PFSK-1 (cell line): ENCODE measurements around the gene NOP58.
A peak's percentile ranks its signal among the peaks of the same experiment; 100 is the strongest.

ENCODE experiments used
- FOXP2 ChIP-seq: optimal IDR thresholded peaks from 2 replicates; pipeline ENCODE3; 2011; ENCODE audit warnings: borderline replicate concordance, control low read depth, inconsistent platforms; ENCODE audit not compliant: insufficient read depth; ENCODE audit errors: extremely low read length, extremely low read depth
- POLR2AphosphoS5 ChIP-seq: IDR thresholded peaks from 2 replicates; pipeline ENCODE4 v1.6.1; 2012; ENCODE audit warnings: low read depth, mild to moderate bottlenecking, control low read depth, low read length, moderate library complexity
- SIN3A ChIP-seq: IDR thresholded peaks from 2 replicates; pipeline ENCODE4 v1.6.1; 2012; ENCODE audit warnings: mild to moderate bottlenecking, low read length, moderate library complexity, borderline replicate concordance; ENCODE audit not compliant: insufficient read depth
- TAF1 ChIP-seq: IDR thresholded peaks from 2 replicates; pipeline ENCODE4 v1.6.1; 2012; ENCODE audit warnings: low read length, control low read depth, borderline replicate concordance; ENCODE audit not compliant: insufficient read depth
- TF ChIP-seq, protein P1 (sequence below), 2 experiments: IDR thresholded peaks; 2 replicates each; pipeline versions ENCODE4 v1.6.1 to v1.8.0; 2011 to 2012; ENCODE audit warnings: low read depth in 2 of 2, low read length in 2 of 2, control low read depth in 1 of 2, inconsistent platforms in 1 of 2, mild to moderate bottlenecking in 1 of 2, moderate library complexity in 1 of 2; ENCODE audit not compliant: insufficient read depth in 1 of 2

NOP58 gene

DNA sequence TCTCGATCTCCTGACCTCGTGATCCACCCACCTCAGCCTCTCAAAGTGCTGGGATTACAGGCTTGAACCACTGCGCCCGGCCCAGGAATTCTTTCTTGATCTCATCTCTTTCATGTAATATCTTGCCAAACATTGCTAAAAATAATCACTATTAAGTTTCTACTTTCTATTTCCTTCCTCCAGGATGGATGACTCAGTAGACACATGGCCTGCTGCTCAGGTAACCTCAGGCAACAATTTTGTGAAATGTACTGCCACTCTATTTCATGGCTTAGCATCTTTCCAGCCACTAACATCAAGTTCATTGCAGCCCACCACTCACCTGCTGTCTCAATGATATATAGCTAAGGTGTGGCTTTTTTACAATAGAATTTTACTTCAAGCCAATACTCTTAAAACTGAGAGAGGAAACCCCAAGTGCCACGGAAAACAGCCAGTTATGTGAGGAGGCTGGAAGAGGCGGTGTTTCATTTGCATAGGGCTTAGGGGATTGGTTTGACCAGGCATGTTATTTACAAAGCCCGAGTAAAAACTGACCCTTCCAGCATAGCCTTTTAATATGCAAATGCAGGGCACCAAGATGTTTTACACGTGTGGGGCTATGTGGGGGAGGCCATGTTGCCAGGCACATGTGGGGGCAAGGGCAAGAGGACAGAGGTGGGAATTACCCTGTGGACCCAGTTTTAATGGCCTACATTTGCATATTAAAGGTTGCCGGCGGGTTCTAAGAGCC lies 15.9 kb upstream of the NOP58 start:
- TF ChIP-seq TAF1 (no peak), POLR2AphosphoS5 (no peak), FOXP2 (no peak)
- TF ChIP-seq, protein P1, sequence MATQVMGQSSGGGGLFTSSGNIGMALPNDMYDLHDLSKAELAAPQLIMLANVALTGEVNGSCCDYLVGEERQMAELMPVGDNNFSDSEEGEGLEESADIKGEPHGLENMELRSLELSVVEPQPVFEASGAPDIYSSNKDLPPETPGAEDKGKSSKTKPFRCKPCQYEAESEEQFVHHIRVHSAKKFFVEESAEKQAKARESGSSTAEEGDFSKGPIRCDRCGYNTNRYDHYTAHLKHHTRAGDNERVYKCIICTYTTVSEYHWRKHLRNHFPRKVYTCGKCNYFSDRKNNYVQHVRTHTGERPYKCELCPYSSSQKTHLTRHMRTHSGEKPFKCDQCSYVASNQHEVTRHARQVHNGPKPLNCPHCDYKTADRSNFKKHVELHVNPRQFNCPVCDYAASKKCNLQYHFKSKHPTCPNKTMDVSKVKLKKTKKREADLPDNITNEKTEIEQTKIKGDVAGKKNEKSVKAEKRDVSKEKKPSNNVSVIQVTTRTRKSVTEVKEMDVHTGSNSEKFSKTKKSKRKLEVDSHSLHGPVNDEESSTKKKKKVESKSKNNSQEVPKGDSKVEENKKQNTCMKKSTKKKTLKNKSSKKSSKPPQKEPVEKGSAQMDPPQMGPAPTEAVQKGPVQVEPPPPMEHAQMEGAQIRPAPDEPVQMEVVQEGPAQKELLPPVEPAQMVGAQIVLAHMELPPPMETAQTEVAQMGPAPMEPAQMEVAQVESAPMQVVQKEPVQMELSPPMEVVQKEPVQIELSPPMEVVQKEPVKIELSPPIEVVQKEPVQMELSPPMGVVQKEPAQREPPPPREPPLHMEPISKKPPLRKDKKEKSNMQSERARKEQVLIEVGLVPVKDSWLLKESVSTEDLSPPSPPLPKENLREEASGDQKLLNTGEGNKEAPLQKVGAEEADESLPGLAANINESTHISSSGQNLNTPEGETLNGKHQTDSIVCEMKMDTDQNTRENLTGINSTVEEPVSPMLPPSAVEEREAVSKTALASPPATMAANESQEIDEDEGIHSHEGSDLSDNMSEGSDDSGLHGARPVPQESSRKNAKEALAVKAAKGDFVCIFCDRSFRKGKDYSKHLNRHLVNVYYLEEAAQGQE (IDR thresholded peaks at IDR 0.05; ENCODE audit: insufficient read depth in 1 of 2, low read depth in 2 of 2, low read length in 2 of 2) = no peak

DNA sequence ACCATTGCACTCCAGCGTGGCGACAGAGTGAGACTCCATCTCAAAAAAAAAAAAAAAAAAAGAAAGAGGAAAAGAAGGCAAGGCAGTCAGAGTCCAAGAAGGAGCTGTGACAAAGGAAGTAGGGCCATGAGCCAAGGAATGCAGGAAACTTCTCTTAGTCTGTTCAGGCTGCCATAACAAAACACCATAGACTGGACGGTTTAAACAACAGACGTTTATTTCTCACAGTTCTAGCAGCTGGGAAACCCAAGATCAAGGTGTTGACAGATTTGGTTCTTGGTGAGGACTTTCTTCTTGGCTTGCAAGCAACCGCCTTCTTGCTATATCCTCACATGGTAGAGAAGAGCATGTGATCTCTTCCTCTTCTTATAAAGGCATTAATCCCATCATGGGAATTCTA lies 14.1 kb upstream of the NOP58 start:
- no peak for TF ChIP-seq POLR2AphosphoS5
- no peak for TF ChIP-seq SIN3A
- no peak for TF ChIP-seq FOXP2
- no peak for TF ChIP-seq TAF1
- TF ChIP-seq, protein P1 (IDR thresholded peaks at IDR 0.05; ENCODE audit: insufficient read depth in 1 of 2, low read depth in 2 of 2, low read length in 2 of 2) = no peak

DNA sequence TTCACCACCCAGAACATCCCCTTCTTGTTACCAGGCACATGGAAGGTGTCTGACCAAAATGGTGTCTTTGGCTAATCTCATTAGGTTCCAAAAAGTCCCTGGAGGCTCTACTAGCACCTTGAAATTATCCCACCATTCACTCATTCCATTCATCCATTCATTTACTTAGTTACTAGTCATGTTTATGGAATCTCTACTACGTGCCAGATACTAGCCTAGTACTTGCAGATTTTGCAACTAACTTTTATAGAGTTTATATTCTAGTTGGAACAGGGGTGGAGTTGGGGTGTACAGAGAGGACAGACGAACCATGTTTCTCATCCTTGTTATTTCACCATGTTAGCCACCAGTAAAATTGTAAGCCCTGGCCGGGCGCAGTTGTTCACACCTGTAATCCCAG lies 4.0 kb upstream of the NOP58 start:
- TF ChIP-seq, protein P1 (IDR thresholded peaks at IDR 0.05; ENCODE audit: insufficient read depth in 1 of 2, low read depth in 2 of 2, low read length in 2 of 2) = no peak
- no peak for TF ChIP-seq SIN3A
- TF ChIP-seq FOXP2 = no peak

DNA sequence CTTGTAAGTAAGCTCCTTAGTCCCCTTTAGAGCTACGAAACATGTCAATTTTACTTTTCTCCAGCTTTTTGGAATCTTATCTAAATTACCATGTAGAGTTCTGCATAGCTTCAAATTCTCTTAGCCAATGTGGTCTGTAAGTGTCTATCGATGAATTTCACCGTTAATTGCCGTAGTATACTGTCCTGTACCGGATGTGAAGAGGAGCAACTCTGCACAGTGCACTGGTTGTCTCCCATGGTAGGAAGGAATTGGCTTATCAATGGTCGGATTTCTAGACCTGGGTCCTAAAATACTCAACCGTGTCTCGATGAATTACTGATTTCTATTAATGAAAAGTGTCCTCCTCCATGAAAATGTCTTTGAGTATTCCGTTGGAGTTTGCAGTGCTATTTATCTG lies 1.9 kb downstream of the NOP58 start:
- TF ChIP-seq TAF1 = no peak
- peak; percentile 64; the same call in 1 of the 2 replicates for TF ChIP-seq SIN3A
- 0 out of 2 replicates have a peak, but pooled peaks have one; percentile 22 for TF ChIP-seq POLR2AphosphoS5
- TF ChIP-seq FOXP2 = no peak

DNA sequence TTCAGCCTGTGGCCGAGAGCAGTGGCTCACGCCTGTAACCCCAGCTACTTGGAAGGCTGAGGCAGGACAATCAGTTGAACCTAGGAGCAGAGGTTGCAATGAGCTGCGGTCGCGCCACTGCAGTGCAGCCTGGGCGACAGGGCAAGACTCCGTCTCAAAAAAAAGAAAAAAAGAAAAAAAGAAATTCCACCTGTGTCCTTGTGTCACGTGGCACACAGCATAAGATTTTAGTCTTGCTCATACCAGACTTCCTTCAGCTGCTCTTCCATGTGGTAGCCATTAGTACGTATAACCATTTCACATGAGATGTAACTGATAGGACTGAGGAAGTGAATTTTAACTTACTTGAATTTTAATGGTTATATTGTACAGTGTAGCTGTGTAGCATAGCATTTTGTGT lies 4.0 kb downstream of the NOP58 start:
- TF ChIP-seq POLR2AphosphoS5 = peak; percentile 45; the same call in 1 of the 2 replicates
- 0 out of 2 replicates have a peak, but pooled peaks have one; percentile 37 for TF ChIP-seq SIN3A
- peak; percentile 16; the same call in 1 of the 2 replicates for TF ChIP-seq TAF1
- no peak for TF ChIP-seq FOXP2
- TF ChIP-seq, protein P1 (IDR thresholded peaks at IDR 0.05; ENCODE audit: insufficient read depth in 1 of 2, low read depth in 2 of 2, low read length in 2 of 2) = no peak
